Liver (tissue), 9 donors: ENCODE data around the gene ZNF467. TPM values are rescaled to one million over a fixed set of nuclear protein-coding genes. Genes with fewer than 3 reads are reported as not detected.

Source experiments
- DNase-seq: peaks from one replicate; pipeline ENCODE4 v3.0.0-alpha.2; 2017; ENCODE audit warnings: low spot score
- H3K27ac ChIP-seq, 2 donors: one replicate each; pipeline ENCODE4 v1.7.0; 2013; ENCODE audit warnings: inconsistent platforms in 2 of 2, low read length in 2 of 2, control low read depth in 1 of 2, low read depth in 1 of 2, mild to moderate bottlenecking in 1 of 2
- H3K27me3 ChIP-seq, 4 donors: one replicate each; pipeline versions ENCODE4 v1.6.1 to v1.7.0; 2013; ENCODE audit warnings: low read length in 3 of 4, inconsistent platforms in 1 of 4, mild to moderate bottlenecking in 1 of 4, moderate library complexity in 1 of 4; ENCODE audit not compliant: control insufficient read depth in 4 of 4, insufficient read depth in 4 of 4
- H3K36me3 ChIP-seq, 4 donors: one replicate each; pipeline versions ENCODE4 v1.6.1 to v1.7.0; 2013; ENCODE audit warnings: low read length in 3 of 4, mild to moderate bottlenecking in 3 of 4, low read depth in 1 of 4, moderate library complexity in 1 of 4; ENCODE audit not compliant: control insufficient read depth in 4 of 4, insufficient read depth in 3 of 4
- H3K4me1 ChIP-seq, 4 donors: one replicate each; pipeline versions ENCODE4 v1.6.1 to v1.7.0; 2013; ENCODE audit warnings: low read length in 3 of 4, mild to moderate bottlenecking in 3 of 4, moderate library complexity in 1 of 4; ENCODE audit not compliant: control insufficient read depth in 4 of 4, insufficient read depth in 4 of 4
- H3K4me3 ChIP-seq, 3 donors: one replicate each; pipeline versions ENCODE4 v1.6.1 to v1.7.0; 2013; ENCODE audit warnings: low read length in 3 of 3, control low read depth in 1 of 3, low read depth in 1 of 3, mild to moderate bottlenecking in 1 of 3
- H3K9ac ChIP-seq, 2 donors: one replicate each; pipeline ENCODE4 v1.7.0; 2013; ENCODE audit warnings: low read length in 2 of 2, mild to moderate bottlenecking in 2 of 2, moderate library complexity in 2 of 2, control low read depth in 1 of 2, low read depth in 1 of 2
- H3K9me3 ChIP-seq, 4 donors: one replicate each; pipeline versions ENCODE4 v1.6.1 to v1.7.0; 2013; ENCODE audit warnings: low read length in 3 of 4; ENCODE audit not compliant: control insufficient read depth in 4 of 4
- EGR1 ChIP-seq, 2 donors: IDR thresholded peaks; 2 replicates each; pipeline ENCODE4 v1.6.1; 2016 to 2018; ENCODE audit warnings: antibody characterized with exemption in 2 of 2, low read depth in 2 of 2
- FOXA1 ChIP-seq: IDR thresholded peaks from 2 replicates; pipeline ENCODE4 v1.6.1; 2016; ENCODE audit warnings: antibody characterized with exemption
- FOXA2 ChIP-seq: IDR thresholded peaks from 2 replicates; pipeline ENCODE4 v1.6.1; 2016; ENCODE audit warnings: antibody characterized with exemption
- GABPA ChIP-seq, 2 donors: IDR thresholded peaks in 1 of 2; conservative IDR thresholded peaks in 1 of 2; 2 replicates each; pipeline ENCODE4 v1.6.1; 2016; ENCODE audit warnings: antibody characterized with exemption in 2 of 2, mild to moderate bottlenecking in 1 of 2, moderate library complexity in 1 of 2
- HNF4G ChIP-seq: IDR thresholded peaks from 2 replicates; pipeline ENCODE4 v1.6.1; 2016; ENCODE audit warnings: antibody characterized with exemption
- JUND ChIP-seq, 2 donors: IDR thresholded peaks; 2 replicates each; pipeline ENCODE4 v1.6.1; 2016; ENCODE audit warnings: antibody characterized with exemption in 2 of 2
- MAX ChIP-seq: IDR thresholded peaks from 2 replicates; pipeline ENCODE4 v1.6.1; 2016; ENCODE audit warnings: antibody characterized with exemption
- NR2F2 ChIP-seq: IDR thresholded peaks from 2 replicates; pipeline ENCODE4 v1.6.1; 2016; ENCODE audit warnings: antibody characterized with exemption
- RAD21 ChIP-seq, 2 donors: IDR thresholded peaks; 2 replicates each; pipeline ENCODE4 v1.6.1; 2016; ENCODE audit warnings: antibody characterized with exemption in 2 of 2, mild to moderate bottlenecking in 2 of 2
- REST ChIP-seq: IDR thresholded peaks from 2 replicates; pipeline ENCODE4 v1.6.1; 2016; ENCODE audit warnings: antibody characterized with exemption, mild to moderate bottlenecking
- RXRA ChIP-seq, 2 donors: IDR thresholded peaks; 2 replicates each; pipeline ENCODE4 v1.6.1; 2017 to 2018; ENCODE audit warnings: antibody characterized with exemption in 2 of 2, mild to moderate bottlenecking in 1 of 2
- SP1 ChIP-seq: IDR thresholded peaks from 2 replicates; pipeline ENCODE4 v1.6.1; 2018; ENCODE audit warnings: antibody characterized with exemption, mild to moderate bottlenecking
- TAF1 ChIP-seq: conservative IDR thresholded peaks from 2 replicates; pipeline ENCODE4 v1.6.1; 2016; ENCODE audit warnings: antibody characterized with exemption, mild to moderate bottlenecking
- YY1 ChIP-seq: IDR thresholded peaks from 2 replicates; pipeline ENCODE4 v1.6.1; 2016; ENCODE audit warnings: antibody characterized with exemption, mild to moderate bottlenecking
- WGBS: extraction: QIAGEN DNeasy Blood & Tissue Kit; methylation state at CpG from one replicate; pipeline ENCODE4 v1.1.7; 2013; 5-methylcytosine and 5-hydroxymethylcytosine counted together
- polyA plus RNA-seq, 2 donors: library from polyadenylated mRNA; stranded (reverse) in 1 of 2; unstranded in 1 of 2; fragments of 200-250 nt in 1 of 2; fragments of >200 nt in 1 of 2; fragmentation: Nextera tagmentation in 1 of 2; extraction: Ambion mirVana in 1 of 2; gene quantifications; one replicate each; pipeline versions ENCODE4 v1.2.1 to v1.2.3, GENCODE V29; 2013 to 2015
- total RNA-seq, 2 donors: library from RNA; depleted of rRNA; stranded (reverse); fragments of >200 nt; gene quantifications; one replicate each; pipeline ENCODE4 v1.2.3, GENCODE V29; 2014
- TF ChIP-seq, protein P1 (sequence below): fragments of 150-350 bp; IDR thresholded peaks from 2 replicates; pipeline ENCODE4 v1.5.1; 2017; ENCODE audit warnings: improper control_type of control experiment, low read depth, low read length; ENCODE audit not compliant: missing input control
- TF ChIP-seq, protein P2 (sequence below): IDR thresholded peaks from 2 replicates; pipeline ENCODE4 v1.6.1; 2016; ENCODE audit warnings: antibody characterized with exemption
- TF ChIP-seq, protein P3 (sequence below): IDR thresholded peaks from 2 replicates; pipeline ENCODE4 v1.6.1; 2016; ENCODE audit warnings: antibody characterized with exemption
- donor health status: healthy.
- donor health status: healthy.
- donor health status: healthy.
- donor health status: healthy.
- donor health status: healthy.

Gene ZNF467
- total and polyA plus RNA-seq, 4 donors: 2.8 to 4.0 (median 3.7) TPM

GRCh38 chr7:149729586-149729982 is 43.8 kb downstream of the ZNF467 start:
- WGBS: 83% methylated on average over 5 of the region's 5 CpGs
- no peak for DNase-seq
- Histone ChIP-seq H3K36me3 (peaks cover 0 to 5% (median 1%) of the 10 kb centered on the region in 4 donors), H3K4me3 (no peak overlapping the region), H3K27ac (no peak overlapping the region), H3K27me3 (no peaks in the 10 kb centered on the region), H3K9me3 (no peaks in the 10 kb centered on the region), H3K4me1 (no peaks in the 10 kb centered on the region), H3K9ac (no peak overlapping the region)
- no peak for TF ChIP-seq NR2F2
- TF ChIP-seq GABPA (IDR thresholded peaks at IDR 0.05 in 1 of 2, conservative IDR thresholded peaks at IDR 0.05 in 1 of 2): no peak
- TF ChIP-seq FOXA2: no peak
- no peak for TF ChIP-seq SP1
- TF ChIP-seq RXRA (IDR thresholded peaks at IDR 0.05): no peak
- TF ChIP-seq TAF1: no peak
- TF ChIP-seq FOXA1: no peak
- no peak for TF ChIP-seq MAX
- TF ChIP-seq RAD21 (IDR thresholded peaks at IDR 0.05): no peak
- TF ChIP-seq, protein P1, sequence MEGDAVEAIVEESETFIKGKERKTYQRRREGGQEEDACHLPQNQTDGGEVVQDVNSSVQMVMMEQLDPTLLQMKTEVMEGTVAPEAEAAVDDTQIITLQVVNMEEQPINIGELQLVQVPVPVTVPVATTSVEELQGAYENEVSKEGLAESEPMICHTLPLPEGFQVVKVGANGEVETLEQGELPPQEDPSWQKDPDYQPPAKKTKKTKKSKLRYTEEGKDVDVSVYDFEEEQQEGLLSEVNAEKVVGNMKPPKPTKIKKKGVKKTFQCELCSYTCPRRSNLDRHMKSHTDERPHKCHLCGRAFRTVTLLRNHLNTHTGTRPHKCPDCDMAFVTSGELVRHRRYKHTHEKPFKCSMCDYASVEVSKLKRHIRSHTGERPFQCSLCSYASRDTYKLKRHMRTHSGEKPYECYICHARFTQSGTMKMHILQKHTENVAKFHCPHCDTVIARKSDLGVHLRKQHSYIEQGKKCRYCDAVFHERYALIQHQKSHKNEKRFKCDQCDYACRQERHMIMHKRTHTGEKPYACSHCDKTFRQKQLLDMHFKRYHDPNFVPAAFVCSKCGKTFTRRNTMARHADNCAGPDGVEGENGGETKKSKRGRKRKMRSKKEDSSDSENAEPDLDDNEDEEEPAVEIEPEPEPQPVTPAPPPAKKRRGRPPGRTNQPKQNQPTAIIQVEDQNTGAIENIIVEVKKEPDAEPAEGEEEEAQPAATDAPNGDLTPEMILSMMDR: no peak
- TF ChIP-seq, protein P2, sequence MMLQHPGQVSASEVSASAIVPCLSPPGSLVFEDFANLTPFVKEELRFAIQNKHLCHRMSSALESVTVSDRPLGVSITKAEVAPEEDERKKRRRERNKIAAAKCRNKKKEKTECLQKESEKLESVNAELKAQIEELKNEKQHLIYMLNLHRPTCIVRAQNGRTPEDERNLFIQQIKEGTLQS: no peak
- TF ChIP-seq EGR1 (IDR thresholded peaks at IDR 0.05; ENCODE audit: low read depth in 2 of 2): no peak
- TF ChIP-seq YY1: no peak
- no peak for TF ChIP-seq REST
- no peak for TF ChIP-seq JUND (IDR thresholded peaks at IDR 0.05)

- H3K9ac ChIP-seq: no peak overlapping the region
- H3K9me3 ChIP-seq: no peaks in the 10 kb centered on the region
- DNase-seq: no peak
- no peak overlapping the region for H3K27ac ChIP-seq
- no peaks in the 10 kb centered on the region for H3K27me3 ChIP-seq
- H3K36me3 ChIP-seq: peaks cover 0 to 5% (median 1%) of the 10 kb centered on the region in 4 donors
- H3K4me3 ChIP-seq: no peak overlapping the region
- TF ChIP-seq, protein P1: no peak
- TF ChIP-seq, protein P3, sequence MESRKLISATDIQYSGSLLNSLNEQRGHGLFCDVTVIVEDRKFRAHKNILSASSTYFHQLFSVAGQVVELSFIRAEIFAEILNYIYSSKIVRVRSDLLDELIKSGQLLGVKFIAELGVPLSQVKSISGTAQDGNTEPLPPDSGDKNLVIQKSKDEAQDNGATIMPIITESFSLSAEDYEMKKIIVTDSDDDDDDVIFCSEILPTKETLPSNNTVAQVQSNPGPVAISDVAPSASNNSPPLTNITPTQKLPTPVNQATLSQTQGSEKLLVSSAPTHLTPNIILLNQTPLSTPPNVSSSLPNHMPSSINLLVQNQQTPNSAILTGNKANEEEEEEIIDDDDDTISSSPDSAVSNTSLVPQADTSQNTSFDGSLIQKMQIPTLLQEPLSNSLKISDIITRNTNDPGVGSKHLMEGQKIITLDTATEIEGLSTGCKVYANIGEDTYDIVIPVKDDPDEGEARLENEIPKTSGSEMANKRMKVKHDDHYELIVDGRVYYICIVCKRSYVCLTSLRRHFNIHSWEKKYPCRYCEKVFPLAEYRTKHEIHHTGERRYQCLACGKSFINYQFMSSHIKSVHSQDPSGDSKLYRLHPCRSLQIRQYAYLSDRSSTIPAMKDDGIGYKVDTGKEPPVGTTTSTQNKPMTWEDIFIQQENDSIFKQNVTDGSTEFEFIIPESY: no peak
- TF ChIP-seq FOXA1: no peak
- TF ChIP-seq GABPA (IDR thresholded peaks at IDR 0.05 in 1 of 2, conservative IDR thresholded peaks at IDR 0.05 in 1 of 2): no peak
- no peak for TF ChIP-seq HNF4G
- TF ChIP-seq TAF1: no peak
- TF ChIP-seq JUND (IDR thresholded peaks at IDR 0.05): no peak
- TF ChIP-seq SP1: no peak
- TF ChIP-seq MAX: no peak
- no peak for TF ChIP-seq RAD21 (IDR thresholded peaks at IDR 0.05)
- no peak for TF ChIP-seq NR2F2
- TF ChIP-seq RXRA (IDR thresholded peaks at IDR 0.05): no peak
- TF ChIP-seq, protein P2: no peak
- no peak for TF ChIP-seq FOXA2
- 94% methylated on average over 21 of the region's 21 CpGs for WGBS
- H3K4me1 ChIP-seq: no peaks in the 10 kb centered on the region
Observed at GRCh38 chr7:149728491-149729375, 44.7 kb downstream of the ZNF467 start.
